HepG2 (cell line): Measurements from ENCODE around the gene CLDN5. TPM values are rescaled to one million over a fixed set of nuclear protein-coding genes. Genes with fewer than 3 reads are reported as not detected.

Source experiments
- ATAC-seq: fragments of 200-7000 bp; cut with Tn5 transposase; 3 replicates; pipeline ENCODE4 v1.9.1; 2020; ENCODE audit warnings: mild to moderate bottlenecking, moderate library complexity
- BruUV-seq: library from RNA; stranded (reverse); fragments of 400-500 nt; replicated peaks from 2 replicates; lab custom pipeline; 2021; lab: Mats Ljungman, UMichigan
- CTCF ChIA-PET: fragments of 300-600 bp; formaldehyde crosslinking; extraction: SDS; loops from one replicate; lab custom pipeline; 2021; ENCODE audit warnings: low total read pairs, inconsistent platforms, low intra/inter-chr PET ratio; lab: Yijun Ruan, JAX
- POLR2A ChIA-PET: fragments of 350-600 bp; sonication (Branson Sonifier 250); formaldehyde crosslinking; loops from one replicate; lab custom pipeline; 2020; ENCODE audit warnings: antibody characterized with exemption, inconsistent platforms; lab: Yijun Ruan, JAX
- DNase-seq: peaks from one replicate; pipeline ENCODE4 v3.0.0-alpha.2; 2015; ENCODE audit warnings: low spot score
- FAIRE-seq: peaks from 3 replicates; lab custom pipeline; 2011; peaks lifted over from hg19 to GRCh38; lab: Jason Lieb, UNC
- H2AFZ ChIP-seq: one replicate; pipeline ENCODE4 v1.6.1; 2011; ENCODE audit warnings: low read length, inconsistent platforms
- H3K27ac ChIP-seq: fragments of 300-600 bp; 3 replicates; pipeline ENCODE4 v1.8.0; 2011; ENCODE audit warnings: mixed run types, mild to moderate bottlenecking, mixed read lengths, low read length, inconsistent platforms; ENCODE audit not compliant: insufficient read depth; ENCODE audit errors: extremely low read length
- H3K27me3 ChIP-seq, 2 experiments: fragments of 200-600 bp in 1 of 2; 2 replicates in 1 of 2; 3 replicates in 1 of 2; pipeline versions ENCODE4 v1.6.0 to v1.8.0; 2011; ENCODE audit warnings: low read length in 2 of 2, mild to moderate bottlenecking in 2 of 2, moderate library complexity in 2 of 2, inconsistent platforms in 1 of 2; ENCODE audit not compliant: insufficient read depth in 2 of 2, control insufficient read depth in 1 of 2
- H3K36me3 ChIP-seq, 2 experiments: fragments of 200-600 bp in 1 of 2; replicated peaks in 1 of 2; 2 replicates in 1 of 2; 3 replicates in 1 of 2; pipeline versions ENCODE4 v1.5.1 to v1.8.0; 2011; ENCODE audit warnings: low read length in 2 of 2, inconsistent platforms in 1 of 2; ENCODE audit not compliant: insufficient read depth in 2 of 2, control insufficient read depth in 1 of 2
- H3K4me1 ChIP-seq: 2 replicates; pipeline ENCODE4 v1.5.1; 2012; ENCODE audit warnings: low read length, inconsistent platforms; ENCODE audit not compliant: insufficient read depth
- H3K4me2 ChIP-seq: 2 replicates; pipeline ENCODE4 v1.6.0; 2011; ENCODE audit warnings: low read depth, low read length, inconsistent platforms
- H3K4me3 ChIP-seq, 3 experiments: fragments of 200-600 bp in 1 of 3; sonication (generic), shearing (Covaris generic) in 1 of 3; replicated peaks in 1 of 3; 2 replicates each; pipeline ENCODE4 v1.5.1; 2011 to 2016; ENCODE audit warnings: low read length in 3 of 3, inconsistent platforms in 2 of 3, low read depth in 2 of 3, mild to moderate bottlenecking in 2 of 3, control low read depth in 1 of 3, mixed read lengths in 1 of 3; ENCODE audit not compliant: insufficient read depth in 1 of 3
- H3K79me2 ChIP-seq: one replicate; pipeline ENCODE4 v1.6.1; 2011; ENCODE audit warnings: low read length, inconsistent platforms; ENCODE audit not compliant: insufficient read depth
- H3K9ac ChIP-seq: 2 replicates; pipeline ENCODE4 v1.6.0; 2011; ENCODE audit warnings: mild to moderate bottlenecking, low read depth, low read length, inconsistent platforms; ENCODE audit not compliant: insufficient read depth
- H3K9me3 ChIP-seq: 2 replicates; pipeline ENCODE4 v1.5.1; 2012; ENCODE audit warnings: mild to moderate bottlenecking, low read length
- H4K20me1 ChIP-seq: 2 replicates; pipeline ENCODE4 v1.6.0; 2011; ENCODE audit warnings: inconsistent platforms, mild to moderate bottlenecking, low read length, moderate library complexity; ENCODE audit not compliant: insufficient read depth
- ZNF253 ChIP-seq: sonication (generic); formaldehyde crosslinking; IDR thresholded peaks from 2 replicates; pipeline ENCODE4 v1.8.0; 2022; ENCODE audit warnings: mild to moderate bottlenecking, missing genetic modification reagents, borderline replicate concordance
- ZNF484 ChIP-seq: sonication (generic); formaldehyde crosslinking; IDR thresholded peaks from 2 replicates; pipeline ENCODE4 v1.5.1; 2020; ENCODE audit warnings: mild to moderate bottlenecking, low read depth, missing genetic modification reagents, borderline replicate concordance
- WGBS: methylation state at CpG from one replicate; pipeline ENCODE4 v1.1.6; 2017; ENCODE audit warnings: low lambda C conversion rate; 5-methylcytosine and 5-hydroxymethylcytosine counted together
- in situ Hi-C: cut with HindIII; loops from 2 replicates; pipeline ENCODE4 v1.10.0; 2017; ENCODE audit warnings: low pct_unique_long_range_greater_than_20kb; ENCODE audit not compliant: extremely low pct_ligation_motif_present
- intact Hi-C: fragments of 100-400 bp; cut with micrococcal nuclease; formaldehyde crosslinking; loops from one replicate; pipeline ENCODE4 v1.10.0; 2022; ENCODE audit not compliant: unreplicated experiment
- polyA plus RNA-seq, 8 experiments: library from polyadenylated mRNA; depleted of rRNA in 3 of 8; stranded (reverse) in 7 of 8; unstranded in 1 of 8; fragments of >200 nt; fragmentation: Illumina TruSeq in 4 of 8; extraction: Trizol in 4 of 8; gene quantifications; 2 replicates each; pipeline versions ENCODE4 v1.2.1 to v1.2.3, GENCODE V29; 2011 to 2016; ENCODE audit warnings: low read depth in 4 of 8, missing spikeins in 1 of 8, mixed read lengths in 1 of 8; ENCODE audit not compliant: insufficient read depth in 1 of 8
- total RNA-seq, 5 experiments: library from RNA; depleted of rRNA; stranded (reverse); fragments of >200 nt; fragmentation: Illumina TruSeq; extraction: Trizol; gene quantifications; 2 replicates each; pipeline ENCODE4 v1.2.3, GENCODE V29; 2016; ENCODE audit warnings: low read depth in 1 of 5
- TF ChIP-seq, protein P1 (sequence below): IDR thresholded peaks from 2 replicates; pipeline ENCODE4 v1.4.0; 2020; ENCODE audit warnings: mild to moderate bottlenecking, missing genetic modification reagents
- TF ChIP-seq, protein P2 (sequence below): IDR thresholded peaks from 2 replicates; pipeline ENCODE4 v1.6.1; 2016

CLDN5 gene
- total and polyA plus RNA-seq, 2 of the 13 experiments (the other 11 are each of a cell fraction or from before 2014, with no cell fraction given): not detected

DNA sequence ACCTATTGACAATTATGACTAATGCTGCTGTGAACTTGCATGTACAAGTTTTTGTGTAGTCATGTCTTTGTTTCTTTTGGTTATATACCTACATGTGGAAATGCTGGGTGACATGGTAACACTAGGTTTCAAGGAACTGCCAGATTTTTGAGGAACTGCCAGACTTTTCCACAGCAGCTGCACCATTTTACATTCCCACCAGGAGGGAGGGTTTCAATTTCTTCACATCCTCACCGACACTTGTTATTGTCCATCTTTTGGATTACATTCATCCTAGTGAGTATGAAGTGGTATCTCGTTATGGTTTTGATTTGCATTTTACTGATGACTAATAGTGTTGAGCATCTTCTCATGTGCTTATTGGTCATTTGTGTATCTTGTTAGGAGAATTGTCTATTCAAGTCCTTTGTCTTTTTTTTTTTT lies 13.3 kb downstream of the CLDN5 start (continued):
- TF ChIP-seq, protein P1, sequence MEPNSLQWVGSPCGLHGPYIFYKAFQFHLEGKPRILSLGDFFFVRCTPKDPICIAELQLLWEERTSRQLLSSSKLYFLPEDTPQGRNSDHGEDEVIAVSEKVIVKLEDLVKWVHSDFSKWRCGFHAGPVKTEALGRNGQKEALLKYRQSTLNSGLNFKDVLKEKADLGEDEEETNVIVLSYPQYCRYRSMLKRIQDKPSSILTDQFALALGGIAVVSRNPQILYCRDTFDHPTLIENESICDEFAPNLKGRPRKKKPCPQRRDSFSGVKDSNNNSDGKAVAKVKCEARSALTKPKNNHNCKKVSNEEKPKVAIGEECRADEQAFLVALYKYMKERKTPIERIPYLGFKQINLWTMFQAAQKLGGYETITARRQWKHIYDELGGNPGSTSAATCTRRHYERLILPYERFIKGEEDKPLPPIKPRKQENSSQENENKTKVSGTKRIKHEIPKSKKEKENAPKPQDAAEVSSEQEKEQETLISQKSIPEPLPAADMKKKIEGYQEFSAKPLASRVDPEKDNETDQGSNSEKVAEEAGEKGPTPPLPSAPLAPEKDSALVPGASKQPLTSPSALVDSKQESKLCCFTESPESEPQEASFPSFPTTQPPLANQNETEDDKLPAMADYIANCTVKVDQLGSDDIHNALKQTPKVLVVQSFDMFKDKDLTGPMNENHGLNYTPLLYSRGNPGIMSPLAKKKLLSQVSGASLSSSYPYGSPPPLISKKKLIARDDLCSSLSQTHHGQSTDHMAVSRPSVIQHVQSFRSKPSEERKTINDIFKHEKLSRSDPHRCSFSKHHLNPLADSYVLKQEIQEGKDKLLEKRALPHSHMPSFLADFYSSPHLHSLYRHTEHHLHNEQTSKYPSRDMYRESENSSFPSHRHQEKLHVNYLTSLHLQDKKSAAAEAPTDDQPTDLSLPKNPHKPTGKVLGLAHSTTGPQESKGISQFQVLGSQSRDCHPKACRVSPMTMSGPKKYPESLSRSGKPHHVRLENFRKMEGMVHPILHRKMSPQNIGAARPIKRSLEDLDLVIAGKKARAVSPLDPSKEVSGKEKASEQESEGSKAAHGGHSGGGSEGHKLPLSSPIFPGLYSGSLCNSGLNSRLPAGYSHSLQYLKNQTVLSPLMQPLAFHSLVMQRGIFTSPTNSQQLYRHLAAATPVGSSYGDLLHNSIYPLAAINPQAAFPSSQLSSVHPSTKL (CRISPR knock-in tag): no peak

DNA sequence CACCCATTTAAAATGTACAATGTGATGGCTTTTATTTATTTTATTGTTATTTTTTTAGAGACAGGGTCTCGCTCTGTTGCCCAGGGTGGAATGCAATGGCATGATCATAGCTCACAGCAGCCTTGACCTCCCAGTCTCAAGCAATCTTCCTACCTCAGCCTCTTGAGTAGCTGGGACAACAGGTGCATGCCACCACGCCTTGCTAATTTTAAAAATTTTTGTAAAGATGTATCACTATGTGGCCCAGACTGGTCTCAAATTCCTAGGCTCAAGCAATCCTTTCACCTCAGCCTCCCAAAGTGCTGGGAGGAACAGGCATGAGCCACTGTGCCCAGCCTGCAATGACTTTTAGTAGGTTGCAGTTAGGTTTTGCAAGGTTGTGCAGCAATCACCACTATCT lies 14.3 kb downstream of the CLDN5 start:
- CTCF ChIA-PET: no interaction called here
- in situ Hi-C loops: no loop called here
- intact Hi-C loops: no loop called here

More for the DNA sequence above, 14.3 kb downstream of the CLDN5 start:
- DNase-seq (no peak), FAIRE-seq (no peak), ATAC-seq (no peak)
- H3K4me1 ChIP-seq: no peaks in the 10 kb centered on the region
- H3K4me3 ChIP-seq: no peak overlapping the region
- H3K79me2 ChIP-seq: no peaks in the 10 kb centered on the region
- peaks cover 7 to 46% of the 10 kb centered on the region in 2 experiments for H3K36me3 ChIP-seq
- POLR2A ChIA-PET: no interaction called here
- H3K27me3 ChIP-seq: no peaks in the 10 kb centered on the region
- TF ChIP-seq ZNF253 (no peak), ZNF484 (CRISPR knock-in tag) (no peak)
- TF ChIP-seq, protein P2, sequence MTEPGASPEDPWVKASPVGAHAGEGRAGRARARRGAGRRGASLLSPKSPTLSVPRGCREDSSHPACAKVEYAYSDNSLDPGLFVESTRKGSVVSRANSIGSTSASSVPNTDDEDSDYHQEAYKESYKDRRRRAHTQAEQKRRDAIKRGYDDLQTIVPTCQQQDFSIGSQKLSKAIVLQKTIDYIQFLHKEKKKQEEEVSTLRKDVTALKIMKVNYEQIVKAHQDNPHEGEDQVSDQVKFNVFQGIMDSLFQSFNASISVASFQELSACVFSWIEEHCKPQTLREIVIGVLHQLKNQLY (CRISPR knock-in tag): no peak
- WGBS: 95% methylated on average over 2 of the region's 2 CpGs
- BruUV-seq: no TSS peak
- H3K27ac ChIP-seq: no peak overlapping the region
- no peak overlapping the region for H3K4me2 ChIP-seq
- no peaks in the 10 kb centered on the region for H3K9me3 ChIP-seq
- no peaks in the 10 kb centered on the region for H4K20me1 ChIP-seq
- no peak overlapping the region for H3K9ac ChIP-seq
- H2AFZ ChIP-seq: no peak overlapping the region
